Loucy (cell line): ENCODE data around the gene CHRND.

Experiments used
- H2AFZ ChIP-seq: fragments of 200-600 bp; sonication (generic); 2 replicates; pipeline ENCODE4 v1.6.0; 2016; ENCODE audit warnings: antibody characterized with exemption, mild to moderate bottlenecking, low read length, moderate library complexity
- H3F3A ChIP-seq: fragments of 200-600 bp; 2 replicates; pipeline ENCODE4 v1.6.0; 2016; ENCODE audit warnings: antibody characterized with exemption, low read depth, mild to moderate bottlenecking
- H3K27me3 ChIP-seq: fragments of 200-600 bp; sonication (generic); 2 replicates; pipeline ENCODE4 v1.6.1; 2014; ENCODE audit warnings: low read length, mild to moderate bottlenecking; ENCODE audit not compliant: insufficient read depth, poor library complexity, severe bottlenecking
- H3K36me3 ChIP-seq: fragments of 200-600 bp; sonication (generic); 2 replicates; pipeline ENCODE4 v1.6.1; 2016; ENCODE audit warnings: low read length; ENCODE audit not compliant: insufficient read depth
- H3K4me1 ChIP-seq: fragments of 200-600 bp; sonication (generic); 2 replicates; pipeline ENCODE4 v1.5.1; 2014; ENCODE audit warnings: low read length, mild to moderate bottlenecking; ENCODE audit not compliant: insufficient read depth, poor library complexity, severe bottlenecking
- H3K4me2 ChIP-seq: fragments of 200-600 bp; sonication (generic); 2 replicates; pipeline ENCODE4 v1.6.0; 2014; ENCODE audit warnings: antibody characterized with exemption, low read length, low read depth, mild to moderate bottlenecking; ENCODE audit not compliant: poor library complexity, severe bottlenecking
- H3K4me3 ChIP-seq: fragments of 200-600 bp; sonication (generic); 2 replicates; pipeline ENCODE4 v1.5.1; 2014; ENCODE audit warnings: low read length, mild to moderate bottlenecking, mixed read lengths; ENCODE audit not compliant: poor library complexity, severe bottlenecking
- H3K79me2 ChIP-seq: fragments of 200-600 bp; sonication (generic); 2 replicates; pipeline ENCODE4 v1.6.1; 2014; ENCODE audit warnings: low read length; ENCODE audit not compliant: insufficient read depth
- H3K9ac ChIP-seq: fragments of 200-600 bp; sonication (generic); 2 replicates; pipeline ENCODE4 v1.6.0; 2014; ENCODE audit warnings: mild to moderate bottlenecking, low read depth, low read length, moderate library complexity; ENCODE audit not compliant: poor library complexity, severe bottlenecking
- H3K9me2 ChIP-seq: fragments of 200-600 bp; sonication (generic); replicated peaks from 2 replicates; pipeline ENCODE4 v1.6.1; 2016; ENCODE audit warnings: low read depth, low read length, mixed read lengths
- H3K9me3 ChIP-seq: fragments of 200-600 bp; sonication (generic); 2 replicates; pipeline ENCODE4 v1.6.1; 2014; ENCODE audit warnings: mild to moderate bottlenecking, antibody characterized with exemption, low read length, low read depth; ENCODE audit not compliant: insufficient read depth
- H4K20me1 ChIP-seq: fragments of 200-600 bp; sonication (generic); 2 replicates; pipeline ENCODE4 v1.6.0; 2014; ENCODE audit warnings: antibody characterized with exemption, low read length, mild to moderate bottlenecking; ENCODE audit not compliant: insufficient read depth, poor library complexity, severe bottlenecking
- CTCF ChIP-seq: fragments of 200-600 bp; sonication (generic); conservative IDR thresholded peaks from 2 replicates; pipeline ENCODE4 v1.5.1; 2014; ENCODE audit warnings: mild to moderate bottlenecking, antibody characterized with exemption, low read length
- EZH2phosphoT487 ChIP-seq: fragments of 200-600 bp; IDR thresholded peaks from 2 replicates; pipeline ENCODE4 v1.6.1; 2018; ENCODE audit warnings: antibody characterized with exemption, mild to moderate bottlenecking, moderate library complexity, borderline replicate concordance

The CHRND gene

GRCh38 chr2:232542715-232543467 is 16.9 kb downstream of the CHRND start:
- H3K9ac ChIP-seq = no peak overlapping the region
- no peaks in the 10 kb centered on the region for H3K36me3 ChIP-seq
- no peaks in the 10 kb centered on the region for H3K27me3 ChIP-seq
- H3K9me2 ChIP-seq = no peaks in the 10 kb centered on the region
- no peak overlapping the region for H2AFZ ChIP-seq
- H3K79me2 ChIP-seq = no peaks in the 10 kb centered on the region; the same call in 1 of the 2 replicates
- no peaks in the 10 kb centered on the region for H3K4me1 ChIP-seq
- peaks cover 5% of the 10 kb centered on the region for H4K20me1 ChIP-seq
- H3K4me3 ChIP-seq = no peak overlapping the region
- no peaks in the 10 kb centered on the region for H3F3A ChIP-seq
- no peaks in the 10 kb centered on the region for H3K9me3 ChIP-seq
- H3K4me2 ChIP-seq = no peak overlapping the region
- TF ChIP-seq CTCF = no peak
- TF ChIP-seq EZH2phosphoT487 = no peak

GRCh38 chr2:232543491-232543890 is 17.5 kb downstream of the CHRND start:
- no peaks in the 10 kb centered on the region for H3K9me2 ChIP-seq
- no peak overlapping the region for H3K4me3 ChIP-seq
- no peak for TF ChIP-seq EZH2phosphoT487
- no peak for TF ChIP-seq CTCF
- no peaks in the 10 kb centered on the region for H3F3A ChIP-seq
- H4K20me1 ChIP-seq = peaks cover 5% of the 10 kb centered on the region
- H3K9me3 ChIP-seq = peaks cover 2% of the 10 kb centered on the region; the same call in 1 of the 2 replicates
- H3K4me2 ChIP-seq = no peak overlapping the region
- no peaks in the 10 kb centered on the region for H3K4me1 ChIP-seq
- H3K79me2 ChIP-seq = peaks cover 1% of the 10 kb centered on the region; the same call in 1 of the 2 replicates
- no peak overlapping the region for H2AFZ ChIP-seq
- no peaks in the 10 kb centered on the region for H3K36me3 ChIP-seq
- no peak overlapping the region for H3K9ac ChIP-seq
- H3K27me3 ChIP-seq = no peaks in the 10 kb centered on the region

- peaks cover 3% of the 10 kb centered on the region; the same call in 1 of the 2 replicates for H3K9me3 ChIP-seq
- H3K9me2 ChIP-seq = no peaks in the 10 kb centered on the region
- H3K4me3 ChIP-seq = no peak overlapping the region
- no peak overlapping the region for H3K9ac ChIP-seq
- H3K4me1 ChIP-seq = no peaks in the 10 kb centered on the region
- H2AFZ ChIP-seq = no peak overlapping the region
- H3K36me3 ChIP-seq = no peaks in the 10 kb centered on the region
- no peak overlapping the region for H3K4me2 ChIP-seq
- peaks cover 4% of the 10 kb centered on the region; the same call in 1 of the 2 replicates for H3K79me2 ChIP-seq
- TF ChIP-seq CTCF (no peak), EZH2phosphoT487 (no peak)
- H3K27me3 ChIP-seq = no peaks in the 10 kb centered on the region
- H4K20me1 ChIP-seq = peaks cover 5% of the 10 kb centered on the region
- no peaks in the 10 kb centered on the region for H3F3A ChIP-seq
These were observed 18.1 kb downstream of the CHRND start for GRCh38 chr2:232543928-232544631.
